Heart right ventricle (tissue), 16 donors: Measurements from ENCODE around the gene AGBL4. TPM values are rescaled to one million over a fixed set of nuclear protein-coding genes. Genes with fewer than 3 reads are reported as not detected.

ENCODE experiments used
- ATAC-seq, 8 donors: fragments of 200-7000 bp; cut with Tn5 transposase; one replicate each; pipeline ENCODE4 v1.9.1; 2020; ENCODE audit warnings: mild to moderate bottlenecking in 8 of 8, moderate library complexity in 8 of 8, moderate number of reproducible peaks in 1 of 8
- DNase-seq, 2 donors: peaks; one replicate each; pipeline ENCODE4 v3.0.0-alpha.2; 2020
- H3K27ac ChIP-seq, 10 donors: fragments of 200-600 bp; sonication (generic) in 2 of 10; one replicate each; pipeline versions ENCODE4 v1.5.0 to v1.8.0; 2020 to 2022; ENCODE audit warnings: mild to moderate bottlenecking in 3 of 10
- H3K27me3 ChIP-seq, 7 donors: fragments of 200-600 bp; one replicate each; pipeline ENCODE4 v1.8.0; 2021 to 2022; ENCODE audit warnings: mild to moderate bottlenecking in 2 of 7
- H3K36me3 ChIP-seq, 9 donors: fragments of 200-600 bp; sonication (generic) in 1 of 9; one replicate each; pipeline versions ENCODE4 v1.5.0 to v1.8.0; 2020 to 2022; ENCODE audit warnings: mild to moderate bottlenecking in 2 of 9
- H3K4me1 ChIP-seq, 9 donors: fragments of 200-600 bp; sonication (generic) in 1 of 9; one replicate each; pipeline versions ENCODE4 v1.5.0 to v1.8.0; 2020 to 2022; ENCODE audit warnings: mild to moderate bottlenecking in 4 of 9
- H3K4me3 ChIP-seq, 10 donors: fragments of 200-600 bp; sonication (generic) in 2 of 10; one replicate each; pipeline versions ENCODE4 v1.5.0 to v1.8.0; 2020 to 2022; ENCODE audit warnings: mild to moderate bottlenecking in 7 of 10, moderate library complexity in 2 of 10
- H3K9me3 ChIP-seq, 11 donors: fragments of 200-600 bp in 10 of 11; sonication (generic) in 2 of 11; one replicate each; pipeline versions ENCODE4 v1.5.0 to v1.8.0; 2013 to 2022; ENCODE audit warnings: mild to moderate bottlenecking in 2 of 11, control low read depth in 1 of 11, moderate library complexity in 1 of 11
- WGBS, 2 donors: extraction: QIAGEN DNeasy Blood & Tissue Kit; methylation state at CpG; one replicate each; pipeline ENCODE4 v1.1.7; 2013; ENCODE audit warnings: inconsistent platforms in 1 of 2; 5-methylcytosine and 5-hydroxymethylcytosine counted together
- intact Hi-C, 10 donors: fragments of 100-400 bp; cut with DNase I; formaldehyde crosslinking; loops; one replicate each; pipeline versions ENCODE4 v1.11.1 to v1.14.2; 2022
- polyA plus RNA-seq, 2 donors: library from polyadenylated mRNA; stranded (reverse); fragments of 200-250 nt; gene quantifications; one replicate each; pipeline ENCODE4 v1.2.3, GENCODE V29; 2013
- total RNA-seq, 10 donors: library from RNA; stranded (reverse); fragmentation: NEBNext Ultra II Directional in 3 of 10; extraction: Animal tissue kit (Norgen Biotek cat#: 25700) in 3 of 10; gene quantifications; one replicate each; pipeline versions ENCODE4 v1.2.1 to v1.2.4, GENCODE V29; 2021 to 2023
- TF ChIP-seq, protein P1 (sequence below), 9 donors: fragments of 200-600 bp; sonication (generic) in 2 of 9; IDR thresholded peaks; one replicate each; pipeline versions ENCODE4 v1.5.0 to v1.8.0; 2021 to 2022; ENCODE audit warnings: antibody characterized with exemption in 9 of 9, mild to moderate bottlenecking in 5 of 9, moderate library complexity in 1 of 9
- donor health status: Arrhythmogenic right ventricular cardiomyopathy.
- donor health status: ischemic (EF 13 %, LVEDD 7.1; RV severe dilation, severe dysfunction).
- donor health status: healthy with polysubstance abuse.
- donor health status: DM: no; HTN: yes; CAD: no.
- donor health status: DM: no; HTN: no; CAD: no.
- donor health status: ischemic (EF 25% LVEDD 6.9; RV normal size, moderate dysfunction).
- donor health status: ischemic (EF 25% LVEDD 5.7; RV mildly dilated, moderate dysfunction).
- donor health status: healthy.
- donor health status: DM: yes; HTN: yes; CAD: no.
- donor health status: Ischemic cardiomyopathy.
- donor health status: ischemic (EF 35%, LVEDD 5.7; RV mildly dilated, moderate dysfunction).
- donor health status: nonischemic (EF 11% LVEDD 7.7; RV severe dilation, severe dysfunction).
- donor health status: DM: yes; HTN: yes; CAD: no.
- donor health status: PGD.
- donor health status: ischemic (EF 29% LVEDD 5.4; RV normal size, mild dysfunction).
- donor health status: nonischemic (EF 23%, LVEDD 6.1; RV moderate dilation, normal function).

AGBL4 gene
- total and polyA plus RNA-seq, 12 donors = 0.04 to 0.93 (median 0.46) TPM; not detected in 2

GRCh38 chr1:48730164-48730910, 1293.4 kb downstream of the AGBL4 start:
- WGBS, 2 donors = 80 to 87% methylated on average over 10 of the region's 10 CpGs
- Histone ChIP-seq H3K27me3 (no peaks in the 10 kb centered on the region), H3K9me3 (no peaks in the 10 kb centered on the region), H3K36me3 (peaks cover 0 to 82% (median 9%) of the 10 kb centered on the region in 9 donors), H3K4me3 (no peak overlapping the region), H3K27ac (no peak overlapping the region), H3K4me1 (no peaks in the 10 kb centered on the region)
- TF ChIP-seq, protein P1, sequence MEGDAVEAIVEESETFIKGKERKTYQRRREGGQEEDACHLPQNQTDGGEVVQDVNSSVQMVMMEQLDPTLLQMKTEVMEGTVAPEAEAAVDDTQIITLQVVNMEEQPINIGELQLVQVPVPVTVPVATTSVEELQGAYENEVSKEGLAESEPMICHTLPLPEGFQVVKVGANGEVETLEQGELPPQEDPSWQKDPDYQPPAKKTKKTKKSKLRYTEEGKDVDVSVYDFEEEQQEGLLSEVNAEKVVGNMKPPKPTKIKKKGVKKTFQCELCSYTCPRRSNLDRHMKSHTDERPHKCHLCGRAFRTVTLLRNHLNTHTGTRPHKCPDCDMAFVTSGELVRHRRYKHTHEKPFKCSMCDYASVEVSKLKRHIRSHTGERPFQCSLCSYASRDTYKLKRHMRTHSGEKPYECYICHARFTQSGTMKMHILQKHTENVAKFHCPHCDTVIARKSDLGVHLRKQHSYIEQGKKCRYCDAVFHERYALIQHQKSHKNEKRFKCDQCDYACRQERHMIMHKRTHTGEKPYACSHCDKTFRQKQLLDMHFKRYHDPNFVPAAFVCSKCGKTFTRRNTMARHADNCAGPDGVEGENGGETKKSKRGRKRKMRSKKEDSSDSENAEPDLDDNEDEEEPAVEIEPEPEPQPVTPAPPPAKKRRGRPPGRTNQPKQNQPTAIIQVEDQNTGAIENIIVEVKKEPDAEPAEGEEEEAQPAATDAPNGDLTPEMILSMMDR (IDR thresholded peaks at IDR 0.05) = no peak
- DNase-seq (no peak), ATAC-seq (no peak)
- intact Hi-C loops = no loop called here

GRCh38 chr1:48728584-48728983, 1295.2 kb downstream of the AGBL4 start:
- Histone ChIP-seq H3K27ac (no peak overlapping the region), H3K4me1 (no peaks in the 10 kb centered on the region), H3K36me3 (peaks cover 0 to 65% (median 3%) of the 10 kb centered on the region in 9 donors), H3K27me3 (no peaks in the 10 kb centered on the region), H3K9me3 (no peaks in the 10 kb centered on the region), H3K4me3 (no peak overlapping the region)
- DNase-seq (no peak), ATAC-seq (no peak)
- intact Hi-C loops = no loop called here
- WGBS, 2 donors = 96 to 100% methylated on average over 2 of the region's 2 CpGs
- TF ChIP-seq, protein P1 (IDR thresholded peaks at IDR 0.05) = no peak

DNA sequence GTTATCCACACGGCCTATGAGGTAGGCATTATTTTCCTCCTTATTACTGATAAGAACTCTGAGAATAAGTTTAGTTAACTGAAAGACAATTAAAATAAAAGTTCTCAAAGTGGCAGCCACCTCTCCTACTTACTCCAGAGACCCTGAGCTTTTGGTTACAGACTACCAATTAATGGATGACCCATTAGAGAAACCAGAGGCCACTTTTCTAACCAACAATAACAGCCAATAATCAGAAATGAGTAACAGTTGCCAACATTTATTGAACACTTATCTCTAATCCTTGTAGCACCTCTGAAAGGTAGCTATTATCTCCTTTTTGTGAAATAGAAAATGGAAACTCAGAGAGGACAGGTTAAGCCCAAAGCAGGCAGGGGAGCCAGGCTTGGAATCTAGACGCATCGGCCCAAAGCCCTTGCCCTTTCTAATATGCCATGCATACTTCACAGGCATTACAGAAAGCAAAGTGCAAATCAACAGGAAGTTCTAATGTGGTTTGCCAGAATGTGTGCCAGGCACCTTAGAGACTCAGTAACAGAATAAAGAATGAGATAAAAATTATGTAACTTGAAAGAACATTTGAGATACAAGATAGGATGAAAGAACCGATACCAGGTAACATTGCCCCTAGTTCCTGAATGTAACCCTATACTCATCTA, 1297.1 kb downstream of the AGBL4 start:
- no peaks in the 10 kb centered on the region for H3K27me3 ChIP-seq
- 94 to 97% methylated on average over 4 of the region's 4 CpGs for WGBS, 2 donors
- no peak overlapping the region for H3K4me3 ChIP-seq
- no peak overlapping the region for H3K27ac ChIP-seq
- peaks cover 0 to 46% (median 0%) of the 10 kb centered on the region in 9 donors for H3K36me3 ChIP-seq
- no peaks in the 10 kb centered on the region for H3K4me1 ChIP-seq
- TF ChIP-seq, protein P1 (IDR thresholded peaks at IDR 0.05) = no peak
- ATAC-seq = no peak
- no peak for DNase-seq
- H3K9me3 ChIP-seq = no peaks in the 10 kb centered on the region
- intact Hi-C loops = no loop called here

GRCh38 chr1:48726139-48726538, 1297.6 kb downstream of the AGBL4 start:
- Histone ChIP-seq H3K36me3 (peaks cover 0 to 40% (median 0%) of the 10 kb centered on the region in 9 donors), H3K27me3 (no peaks in the 10 kb centered on the region), H3K9me3 (no peaks in the 10 kb centered on the region), H3K4me1 (no peaks in the 10 kb centered on the region), H3K4me3 (no peak overlapping the region), H3K27ac (no peak overlapping the region)
- no peak for ATAC-seq
- intact Hi-C loops = no loop called here
- TF ChIP-seq, protein P1 (IDR thresholded peaks at IDR 0.05) = no peak
- WGBS, 2 donors = 98 to 100% methylated on average over 2 of the region's 2 CpGs
- DNase-seq = no peak
